ENCODE results near the gene TMEM151B.
A peak's percentile ranks its signal among the peaks of the same experiment; 100 is the strongest.

TMEM151B gene

GRCh38 chr6:44257025-44257752 lies 13.1 kb upstream of the TMEM151B start, which contains the start of gene SLC35B2:
TSS of gene SLC35B2 (minus strand) at chr6:44257528. CDS start at chr6:44257410, 118 bp downstream.
- Histone ChIP-seq H4K8ac (ENCODE audit: low read depth, low read length) (peak within 1 kb of the TSS; percentile 75), H3K9me3 (ENCODE audit: insufficient read depth, low read depth, low read length) (no peaks in the 10 kb centered on the region), H3K27ac (ENCODE audit: low read depth, low read length) (peak within 1 kb of the TSS; percentile 84), H4K91ac (ENCODE audit: low read depth, low read length) (peak within 1 kb of the TSS; percentile 95), H3K79me2 (ENCODE audit: control insufficient read depth, insufficient read depth, low read length, poor library complexity) (peaks cover 8% of the 10 kb centered on the region), H4K12ac (ENCODE audit: low read depth, low read length) (peak within 1 kb of the TSS; percentile 84), H2BK12ac (ENCODE audit: low read length) (peak within 1 kb of the TSS; percentile 20), H2AFZ (ENCODE audit: insufficient read depth, low read length, poor library complexity) (peak within 1 kb of the TSS; percentile 93), H2AK5ac (ENCODE audit: low read length) (peak within 1 kb of the TSS; percentile 84), H3K79me1 (ENCODE audit: low read length) (peaks cover 9% of the 10 kb centered on the region), H3K4me1 (ENCODE audit: control insufficient read depth in 1 of 2, insufficient read depth in 2 of 2, low read length in 2 of 2) (peaks cover 9% of the 10 kb centered on the region in 2 experiments), H3K18ac (ENCODE audit: low read length) (peak within 1 kb of the TSS; percentile 95), H3K4me2 (ENCODE audit: low read length) (peak within 1 kb of the TSS; percentile 95), H2BK120ac (ENCODE audit: insufficient read depth, low read length, poor library complexity) (peak within 1 kb of the TSS; percentile 72), H3K27me3 (ENCODE audit: insufficient read depth, low read length) (no peaks in the 10 kb centered on the region), H3K23ac (ENCODE audit: low read length) (no peak within 1 kb of the TSS), H3K14ac (ENCODE audit: low read length) (peak within 1 kb of the TSS; percentile 91), H2BK5ac (ENCODE audit: low read depth, low read length, poor library complexity) (peak within 1 kb of the TSS; percentile 83), H3K9ac (ENCODE audit: low read length) (peak within 1 kb of the TSS; percentile 89), H3K4me3 (ENCODE audit: low read depth, low read length) (peak within 1 kb of the TSS; percentile 93), H3K4ac (ENCODE audit: low read depth, low read length) (peak within 1 kb of the TSS; percentile 63), H3K36me3 (ENCODE audit: control insufficient read depth in 1 of 2, insufficient read depth in 2 of 2, low read length in 2 of 2) (peaks cover 47 to 56% of the 10 kb centered on the region in 2 experiments)
- WGBS (ENCODE audit: extremely low coverage, insufficient coverage, insufficient read length), result no CpG with 5 or more reads among the region's 80 CpGs
- peak; percentile 35 to 65 for DNase-seq

DNA sequence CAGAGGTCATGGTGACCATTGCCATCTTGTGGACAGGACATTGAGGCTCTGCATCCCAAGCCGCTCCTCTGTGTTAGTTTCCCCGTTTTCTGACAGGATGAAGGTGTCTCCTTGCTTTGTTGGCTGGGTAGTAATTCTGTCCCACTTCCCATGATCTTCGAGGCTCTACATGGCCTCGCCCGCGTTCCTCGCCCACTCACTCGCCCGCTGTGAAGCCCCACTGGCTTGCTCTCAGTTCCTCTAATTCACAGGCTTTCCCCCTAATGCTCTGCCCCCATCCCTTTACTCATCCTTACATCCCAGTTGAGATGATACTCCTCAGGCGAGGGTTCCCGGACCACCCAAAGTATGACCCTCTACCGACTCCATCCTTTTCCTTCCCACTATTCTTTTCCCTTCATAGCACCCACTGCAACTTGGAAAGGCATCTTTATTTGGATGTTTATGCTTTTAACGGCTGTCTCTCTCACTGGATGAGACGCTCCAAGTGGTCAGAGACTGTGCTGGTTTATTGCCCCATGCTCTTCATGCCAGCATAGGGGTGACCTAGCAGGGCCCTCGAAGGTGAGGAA lies 12.4 kb upstream of the TMEM151B start:
- H3K4me3 ChIP-seq (ENCODE audit: low read depth, low read length), result peak overlapping the region; percentile 93
- peak overlapping the region; percentile 67 for H4K12ac ChIP-seq (ENCODE audit: low read depth, low read length)

GRCh38 chr6:44258325-44258863 lies 11.9 kb upstream of the TMEM151B start:
- DNase-seq, result no peak
- H3K4me2 ChIP-seq (ENCODE audit: low read length), result no peak overlapping the region
- H4K91ac ChIP-seq (ENCODE audit: low read depth, low read length), result no peak overlapping the region
- peaks cover 8% of the 10 kb centered on the region for H3K79me2 ChIP-seq (ENCODE audit: control insufficient read depth, insufficient read depth, low read length, poor library complexity)
- H4K12ac ChIP-seq (ENCODE audit: low read depth, low read length), result no peak overlapping the region
- no peak overlapping the region for H3K14ac ChIP-seq (ENCODE audit: low read length)
- no peak overlapping the region for H3K4me3 ChIP-seq (ENCODE audit: low read depth, low read length)
- H2AFZ ChIP-seq (ENCODE audit: insufficient read depth, low read length, poor library complexity), result no peak overlapping the region
- H3K4me1 ChIP-seq (ENCODE audit: control insufficient read depth in 1 of 2, insufficient read depth in 2 of 2, low read length in 2 of 2), result peaks cover 17 to 18% of the 10 kb centered on the region in 2 experiments
- no peak overlapping the region for H2BK5ac ChIP-seq (ENCODE audit: low read depth, low read length, poor library complexity)
- H4K8ac ChIP-seq (ENCODE audit: low read depth, low read length), result no peak overlapping the region
- H3K18ac ChIP-seq (ENCODE audit: low read length), result no peak overlapping the region
- H3K79me1 ChIP-seq (ENCODE audit: low read length), result peaks cover 9% of the 10 kb centered on the region
- H2BK120ac ChIP-seq (ENCODE audit: insufficient read depth, low read length, poor library complexity), result no peak overlapping the region
- H3K4ac ChIP-seq (ENCODE audit: low read depth, low read length), result no peak overlapping the region
- no peak overlapping the region for H3K9ac ChIP-seq (ENCODE audit: low read length)
- H2BK12ac ChIP-seq (ENCODE audit: low read length), result peak overlapping the region; percentile 20
- H3K27me3 ChIP-seq (ENCODE audit: insufficient read depth, low read length), result no peaks in the 10 kb centered on the region
- WGBS (ENCODE audit: extremely low coverage, insufficient coverage, insufficient read length), result no CpG with 5 or more reads among the region's 9 CpGs
- no peak overlapping the region for H3K27ac ChIP-seq (ENCODE audit: low read depth, low read length)
- H2AK5ac ChIP-seq (ENCODE audit: low read length), result no peak overlapping the region
- no peak overlapping the region for H3K23ac ChIP-seq (ENCODE audit: low read length)
- peaks cover 36 to 44% of the 10 kb centered on the region in 2 experiments for H3K36me3 ChIP-seq (ENCODE audit: control insufficient read depth in 1 of 2, insufficient read depth in 2 of 2, low read length in 2 of 2)
- no peaks in the 10 kb centered on the region for H3K9me3 ChIP-seq (ENCODE audit: insufficient read depth, low read depth, low read length)

More for the DNA sequence above, 12.4 kb upstream of the TMEM151B start:
- H3K27me3 ChIP-seq (ENCODE audit: insufficient read depth, low read length), result no peaks in the 10 kb centered on the region
- H3K14ac ChIP-seq (ENCODE audit: low read length), result no peak overlapping the region
- WGBS (ENCODE audit: extremely low coverage, insufficient coverage, insufficient read length), result no CpG with 5 or more reads among the region's 15 CpGs
- peaks cover 9% of the 10 kb centered on the region for H3K79me1 ChIP-seq (ENCODE audit: low read length)
- H2BK120ac ChIP-seq (ENCODE audit: insufficient read depth, low read length, poor library complexity), result no peak overlapping the region
- no peak overlapping the region for H2AK5ac ChIP-seq (ENCODE audit: low read length)
- H3K9ac ChIP-seq (ENCODE audit: low read length), result no peak overlapping the region
- no peak for DNase-seq
- H3K79me2 ChIP-seq (ENCODE audit: control insufficient read depth, insufficient read depth, low read length, poor library complexity), result peaks cover 8% of the 10 kb centered on the region
- H3K18ac ChIP-seq (ENCODE audit: low read length), result no peak overlapping the region
- no peak overlapping the region for H2BK12ac ChIP-seq (ENCODE audit: low read length)
- peaks cover 42 to 50% of the 10 kb centered on the region in 2 experiments for H3K36me3 ChIP-seq (ENCODE audit: control insufficient read depth in 1 of 2, insufficient read depth in 2 of 2, low read length in 2 of 2)
- H2AFZ ChIP-seq (ENCODE audit: insufficient read depth, low read length, poor library complexity), result peak overlapping the region; percentile 76
- peaks cover 12% of the 10 kb centered on the region in 2 experiments for H3K4me1 ChIP-seq (ENCODE audit: control insufficient read depth in 1 of 2, insufficient read depth in 2 of 2, low read length in 2 of 2)
- no peak overlapping the region for H3K23ac ChIP-seq (ENCODE audit: low read length)
- peak overlapping the region; percentile 95 for H3K4me2 ChIP-seq (ENCODE audit: low read length)
- H3K4ac ChIP-seq (ENCODE audit: low read depth, low read length), result no peak overlapping the region
- H2BK5ac ChIP-seq (ENCODE audit: low read depth, low read length, poor library complexity), result no peak overlapping the region
- no peaks in the 10 kb centered on the region for H3K9me3 ChIP-seq (ENCODE audit: insufficient read depth, low read depth, low read length)
- H3K27ac ChIP-seq (ENCODE audit: low read depth, low read length), result peak overlapping the region; percentile 84
- H4K91ac ChIP-seq (ENCODE audit: low read depth, low read length), result peak overlapping the region; percentile 68
- peak overlapping the region; percentile 24 for H4K8ac ChIP-seq (ENCODE audit: low read depth, low read length)

DNA sequence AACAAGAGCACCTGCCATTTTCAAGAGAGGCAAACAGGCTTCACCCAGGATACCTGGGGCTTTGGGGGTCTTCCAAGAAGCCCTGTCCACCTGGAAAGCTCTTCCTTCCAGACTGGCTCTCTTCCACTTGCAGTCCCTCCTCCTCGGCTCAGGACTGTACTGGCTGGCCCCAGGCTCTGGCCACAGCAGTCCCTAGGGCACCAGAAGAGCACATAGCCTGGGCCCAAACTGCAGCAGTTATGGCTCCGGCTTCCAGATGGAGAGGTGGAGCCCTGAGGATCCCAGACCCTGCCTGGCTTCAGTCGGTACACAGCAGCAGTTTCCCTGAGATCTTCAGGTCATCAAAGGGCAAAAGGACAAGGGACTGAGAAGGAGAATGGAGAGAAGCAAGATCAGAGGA lies 11.3 kb upstream of the TMEM151B start:
- H3K4me2 ChIP-seq (ENCODE audit: low read length), result no peak overlapping the region
- no peak for DNase-seq
- H3K23ac ChIP-seq (ENCODE audit: low read length), result no peak overlapping the region
- no peak overlapping the region for H3K4me3 ChIP-seq (ENCODE audit: low read depth, low read length)
- no peak overlapping the region for H2BK12ac ChIP-seq (ENCODE audit: low read length)
- no peak overlapping the region for H2BK5ac ChIP-seq (ENCODE audit: low read depth, low read length, poor library complexity)
- H3K79me2 ChIP-seq (ENCODE audit: control insufficient read depth, insufficient read depth, low read length, poor library complexity), result peaks cover 8% of the 10 kb centered on the region
- peaks cover 34 to 41% of the 10 kb centered on the region in 2 experiments for H3K36me3 ChIP-seq (ENCODE audit: control insufficient read depth in 1 of 2, insufficient read depth in 2 of 2, low read length in 2 of 2)
- H4K12ac ChIP-seq (ENCODE audit: low read depth, low read length), result no peak overlapping the region
- no peak overlapping the region for H3K18ac ChIP-seq (ENCODE audit: low read length)
- no peak overlapping the region for H2AK5ac ChIP-seq (ENCODE audit: low read length)
- H3K27me3 ChIP-seq (ENCODE audit: insufficient read depth, low read length), result no peaks in the 10 kb centered on the region
- WGBS (ENCODE audit: extremely low coverage, insufficient coverage, insufficient read length), result no CpG with 5 or more reads among the region's 3 CpGs
- H3K4ac ChIP-seq (ENCODE audit: low read depth, low read length), result no peak overlapping the region
- peaks cover 13% of the 10 kb centered on the region for H3K79me1 ChIP-seq (ENCODE audit: low read length)
- no peak overlapping the region for H2AFZ ChIP-seq (ENCODE audit: insufficient read depth, low read length, poor library complexity)
- H2BK120ac ChIP-seq (ENCODE audit: insufficient read depth, low read length, poor library complexity), result no peak overlapping the region
- no peak overlapping the region for H3K9ac ChIP-seq (ENCODE audit: low read length)
- H3K14ac ChIP-seq (ENCODE audit: low read length), result no peak overlapping the region
- H4K8ac ChIP-seq (ENCODE audit: low read depth, low read length), result no peak overlapping the region
- no peak overlapping the region for H4K91ac ChIP-seq (ENCODE audit: low read depth, low read length)
- no peaks in the 10 kb centered on the region for H3K9me3 ChIP-seq (ENCODE audit: insufficient read depth, low read depth, low read length)
- peaks cover 23% of the 10 kb centered on the region in 2 experiments for H3K4me1 ChIP-seq (ENCODE audit: control insufficient read depth in 1 of 2, insufficient read depth in 2 of 2, low read length in 2 of 2)
- H3K27ac ChIP-seq (ENCODE audit: low read depth, low read length), result no peak overlapping the region

Data from trophoblast cell (in vitro differentiated cells and primary cell).